ENCODE measurements around the gene CAMK1G. TPM values are rescaled to one million over a fixed set of nuclear protein-coding genes. Genes with fewer than 3 reads are reported as not detected.

The CAMK1G gene
- 1.4 TPM for polyA plus RNA-seq (2013, experiment 1 of 2; ENCODE audit: insufficient read length)
- 1.2 TPM for polyA plus RNA-seq (2013, experiment 2 of 2; ENCODE audit: insufficient read length)

- peak; percentile 87 for DNase-seq
These were observed at the start of gene CAMK1G for GRCh38 chr1:209583408-209583807. Gene CAMK1G, plus strand, starts transcription at chr1:209583714. Its CDS starts 11,270 bp downstream, at chr1:209594984.

- DNase-seq = no peak
These were observed 48.8 kb upstream of the CAMK1G start for GRCh38 chr1:209534496-209535250.

- no peak for DNase-seq
These were observed 46.7 kb upstream of the CAMK1G start for GRCh38 chr1:209536843-209537242.

- DNase-seq = no peak
These were observed 46.0 kb upstream of the CAMK1G start for GRCh38 chr1:209537336-209538114.

- no peak for DNase-seq
These were observed 43.9 kb upstream of the CAMK1G start for GRCh38 chr1:209539576-209539975.

- peak; percentile 30 for DNase-seq
These were observed 40.9 kb upstream of the CAMK1G start for GRCh38 chr1:209542585-209542984.

GRCh38 chr1:209544098-209544497 lies 39.4 kb upstream of the CAMK1G start:
- no peak for DNase-seq

GRCh38 chr1:209545423-209545822 lies 38.1 kb upstream of the CAMK1G start:
- DNase-seq = no peak

- no peak for DNase-seq
These were observed 37.0 kb upstream of the CAMK1G start for GRCh38 chr1:209546390-209547085.

- no peak for DNase-seq
These were observed 35.9 kb upstream of the CAMK1G start for GRCh38 chr1:209547626-209548025.

GRCh38 chr1:209549443-209550205 lies 33.9 kb upstream of the CAMK1G start:
- no peak for DNase-seq

GRCh38 chr1:209550519-209550918 lies 33.0 kb upstream of the CAMK1G start:
- no peak for DNase-seq

GRCh38 chr1:209552406-209553264 lies 30.9 kb upstream of the CAMK1G start:
- DNase-seq = no peak

GRCh38 chr1:209554761-209555611 lies 28.5 kb upstream of the CAMK1G start:
- DNase-seq = no peak

- DNase-seq = peak; percentile 51
These were observed 27.3 kb upstream of the CAMK1G start for GRCh38 chr1:209556162-209556690.

GRCh38 chr1:209557221-209557620 lies 26.3 kb upstream of the CAMK1G start:
- no peak for DNase-seq

GRCh38 chr1:209560529-209560928 lies 23.0 kb upstream of the CAMK1G start:
- no peak for DNase-seq

GRCh38 chr1:209560952-209561351 lies 22.6 kb upstream of the CAMK1G start:
- no peak for DNase-seq

GRCh38 chr1:209561532-209561931 lies 22.0 kb upstream of the CAMK1G start:
- no peak for DNase-seq

- DNase-seq = no peak
These were observed 18.7 kb upstream of the CAMK1G start for GRCh38 chr1:209564849-209565248.
